Measurements from ENCODE around the gene SLC35G2. TPM values are rescaled to one million over a fixed set of nuclear protein-coding genes. Genes with fewer than 3 reads are reported as not detected.
"Not testable (repeated sequence)": the region's sequence is repeated elsewhere in the genome, so short reads cannot be mapped to it uniquely, and the experiment has no call there.

The SLC35G2 gene
- total RNA-seq, 1 experiment from 2014 or later, result 26.4 TPM

DNA sequence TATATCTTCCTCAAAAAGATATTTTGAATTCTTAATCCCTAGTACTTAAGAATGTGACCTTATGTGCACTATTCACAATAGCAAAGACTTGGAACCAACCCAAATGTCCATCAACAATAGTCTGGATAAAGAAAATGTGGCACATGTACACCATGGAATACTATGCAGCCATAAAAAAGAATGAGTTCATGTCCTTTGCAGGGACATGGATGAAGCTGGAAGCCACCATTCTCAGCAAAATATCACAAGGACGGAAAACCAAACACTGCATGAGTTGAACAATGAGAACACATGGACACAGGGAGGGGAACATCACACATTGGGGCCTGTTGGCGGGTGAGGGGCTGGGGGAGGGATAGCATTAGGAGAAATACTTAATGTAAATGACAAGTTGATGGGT is 60.6 kb downstream of the SLC35G2 start:
- H3K4me1 ChIP-seq (ENCODE audit: insufficient read depth, low read length, poor library complexity, severe bottlenecking), result peaks cover 11% of the 10 kb centered on the region
- BruUV-seq (replicated peaks); H3K27me3 ChIP-seq (replicated peaks; ENCODE audit: insufficient read depth, low read depth, low read length, poor library complexity); H3K9me3 ChIP-seq (ENCODE audit: low read depth, low read length, poor library complexity, severe bottlenecking); intact Hi-C loops (cut with micrococcal nuclease; ENCODE audit: unreplicated experiment); DNase-seq (ENCODE audit: low spot score); H3K4me3 ChIP-seq (ENCODE audit: low read depth, low read length, poor library complexity, severe bottlenecking); H3K36me3 ChIP-seq (ENCODE audit: insufficient read depth, low read length, poor library complexity, severe bottlenecking); POLR2A ChIA-PET (ENCODE audit: low non-redundant PET); CTCF ChIA-PET; H3K27ac ChIP-seq (ENCODE audit: low read depth, low read length, poor library complexity, severe bottlenecking): not testable (repeated sequence)

DNA sequence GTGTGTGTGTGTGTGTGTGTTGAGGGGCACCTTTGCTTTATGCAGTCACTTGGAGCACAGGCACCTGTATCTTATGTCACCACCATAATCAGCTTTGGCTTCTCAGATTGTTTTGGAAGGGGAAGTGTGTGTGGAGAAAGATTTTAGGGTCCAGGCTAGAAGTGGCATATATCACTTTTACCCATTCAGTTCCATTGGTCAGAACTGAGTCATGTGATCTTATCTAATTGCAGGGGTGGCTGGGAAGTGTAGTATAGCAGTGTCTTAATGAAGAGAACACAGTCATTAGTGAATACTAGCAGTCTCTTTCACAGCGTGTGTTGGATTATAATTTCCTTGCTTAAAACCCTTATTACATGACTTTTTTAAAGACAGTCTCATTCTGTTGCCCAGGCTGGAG is 63.6 kb downstream of the SLC35G2 start:
- no TSS peak for BruUV-seq (replicated peaks)
- Histone ChIP-seq H3K9me3 (ENCODE audit: low read depth, low read length, poor library complexity, severe bottlenecking) (peaks cover 2% of the 10 kb centered on the region), H3K4me3 (ENCODE audit: low read depth, low read length, poor library complexity, severe bottlenecking) (no peak overlapping the region), H3K27me3 (replicated peaks; ENCODE audit: insufficient read depth, low read depth, low read length, poor library complexity) (no peaks in the 10 kb centered on the region), H3K36me3 (ENCODE audit: insufficient read depth, low read length, poor library complexity, severe bottlenecking) (no peaks in the 10 kb centered on the region), H3K27ac (ENCODE audit: low read depth, low read length, poor library complexity, severe bottlenecking) (no peak overlapping the region), H3K4me1 (ENCODE audit: insufficient read depth, low read length, poor library complexity, severe bottlenecking) (peaks cover 11% of the 10 kb centered on the region)
- ChIA-PET CTCF (no interaction called here), POLR2A (ENCODE audit: low non-redundant PET) (no interaction called here)
- DNase-seq (ENCODE audit: low spot score), result no peak
- intact Hi-C loops (cut with micrococcal nuclease; ENCODE audit: unreplicated experiment), result no loop called here
- TF ChIP-seq, protein P1, sequence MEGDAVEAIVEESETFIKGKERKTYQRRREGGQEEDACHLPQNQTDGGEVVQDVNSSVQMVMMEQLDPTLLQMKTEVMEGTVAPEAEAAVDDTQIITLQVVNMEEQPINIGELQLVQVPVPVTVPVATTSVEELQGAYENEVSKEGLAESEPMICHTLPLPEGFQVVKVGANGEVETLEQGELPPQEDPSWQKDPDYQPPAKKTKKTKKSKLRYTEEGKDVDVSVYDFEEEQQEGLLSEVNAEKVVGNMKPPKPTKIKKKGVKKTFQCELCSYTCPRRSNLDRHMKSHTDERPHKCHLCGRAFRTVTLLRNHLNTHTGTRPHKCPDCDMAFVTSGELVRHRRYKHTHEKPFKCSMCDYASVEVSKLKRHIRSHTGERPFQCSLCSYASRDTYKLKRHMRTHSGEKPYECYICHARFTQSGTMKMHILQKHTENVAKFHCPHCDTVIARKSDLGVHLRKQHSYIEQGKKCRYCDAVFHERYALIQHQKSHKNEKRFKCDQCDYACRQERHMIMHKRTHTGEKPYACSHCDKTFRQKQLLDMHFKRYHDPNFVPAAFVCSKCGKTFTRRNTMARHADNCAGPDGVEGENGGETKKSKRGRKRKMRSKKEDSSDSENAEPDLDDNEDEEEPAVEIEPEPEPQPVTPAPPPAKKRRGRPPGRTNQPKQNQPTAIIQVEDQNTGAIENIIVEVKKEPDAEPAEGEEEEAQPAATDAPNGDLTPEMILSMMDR (conservative IDR thresholded peaks at IDR 0.05; ENCODE audit: low read depth, low read length), result no peak
- no peak for TF ChIP-seq EZH2 (IDR thresholded peaks at IDR 0.05; ENCODE audit: borderline replicate concordance, low read depth, low read length, poor library complexity, severe bottlenecking)

DNA sequence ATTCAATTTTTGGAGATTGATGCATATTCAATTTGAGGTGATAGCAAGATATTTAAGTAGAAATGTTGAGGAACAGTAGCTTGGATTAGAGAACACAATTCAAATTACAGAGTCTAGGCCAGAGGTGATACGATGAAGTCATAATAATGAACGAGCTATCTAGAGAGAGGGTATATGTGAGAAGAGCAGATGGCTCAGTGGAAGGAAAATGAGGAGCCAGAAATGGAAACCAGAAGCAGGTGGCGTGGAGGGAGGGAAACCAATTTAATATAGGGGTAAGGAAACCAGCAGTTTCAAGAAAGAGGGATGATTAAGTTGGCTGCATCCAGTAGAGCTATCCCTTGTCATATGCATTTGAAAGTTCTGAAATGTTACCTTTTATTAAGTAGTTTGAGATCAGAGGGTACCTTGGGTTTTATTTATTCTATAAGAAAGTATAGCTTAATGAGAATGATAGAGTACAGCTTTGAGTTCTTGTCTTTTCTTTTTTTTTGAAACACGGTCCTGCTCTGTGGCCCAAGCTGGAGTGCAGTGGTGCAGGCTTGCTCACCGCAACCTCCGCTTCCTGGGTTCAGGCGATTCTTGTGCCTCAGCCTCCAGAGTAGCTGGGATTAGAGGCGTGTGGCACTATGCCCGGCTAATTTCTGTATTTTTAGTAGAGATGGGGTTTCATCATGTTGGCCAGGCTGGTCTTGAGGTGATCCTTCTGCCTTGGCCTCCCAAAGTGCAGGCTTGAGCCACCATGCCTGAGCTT is 65.2 kb downstream of the SLC35G2 start:
- BruUV-seq (replicated peaks), result no TSS peak
- no peaks in the 10 kb centered on the region for H3K27me3 ChIP-seq (replicated peaks; ENCODE audit: insufficient read depth, low read depth, low read length, poor library complexity)
- peaks cover 11% of the 10 kb centered on the region for H3K4me1 ChIP-seq (ENCODE audit: insufficient read depth, low read length, poor library complexity, severe bottlenecking)
- intact Hi-C loops (cut with micrococcal nuclease; ENCODE audit: unreplicated experiment), result no loop called here
- DNase-seq (ENCODE audit: low spot score), result no peak
- no peak overlapping the region for H3K4me3 ChIP-seq (ENCODE audit: low read depth, low read length, poor library complexity, severe bottlenecking)
- no peaks in the 10 kb centered on the region for H3K9me3 ChIP-seq (ENCODE audit: low read depth, low read length, poor library complexity, severe bottlenecking)
- no peaks in the 10 kb centered on the region for H3K36me3 ChIP-seq (ENCODE audit: insufficient read depth, low read length, poor library complexity, severe bottlenecking)
- no peak overlapping the region for H3K27ac ChIP-seq (ENCODE audit: low read depth, low read length, poor library complexity, severe bottlenecking)
- TF ChIP-seq, protein P1 (conservative IDR thresholded peaks at IDR 0.05; ENCODE audit: low read depth, low read length), result no peak
- TF ChIP-seq EZH2 (IDR thresholded peaks at IDR 0.05; ENCODE audit: borderline replicate concordance, low read depth, low read length, poor library complexity, severe bottlenecking), result no peak
- CTCF ChIA-PET, result no interaction called here
- POLR2A ChIA-PET (ENCODE audit: low non-redundant PET), result no interaction called here
